Measurements from ENCODE around the gene SEMA3D.

Gene SEMA3D

GRCh38 chr7:85019778-85020177 is 167.1 kb downstream of the SEMA3D start:
- TF ChIP-seq CTCF (IDR thresholded peaks at IDR 0.05; ENCODE audit: low read depth, low read length): no peak
- no peak overlapping the region for H3K4me3 ChIP-seq (replicated peaks in 1 of 2; ENCODE audit: low read depth in 2 of 2, low read length in 2 of 2)
- DNase-seq (ENCODE audit: low read depth in 2 of 2): no peak

GRCh38 chr7:85019176-85019575 is 167.7 kb downstream of the SEMA3D start:
- DNase-seq (ENCODE audit: low read depth in 2 of 2): no peak
- H3K4me3 ChIP-seq (replicated peaks in 1 of 2; ENCODE audit: low read depth in 2 of 2, low read length in 2 of 2): no peak overlapping the region
- no peak for TF ChIP-seq CTCF (IDR thresholded peaks at IDR 0.05; ENCODE audit: low read depth, low read length)

- peak; percentile 21 to 28 for DNase-seq (ENCODE audit: low read depth in 2 of 2)
- no peak overlapping the region for H3K4me3 ChIP-seq (replicated peaks in 1 of 2; ENCODE audit: low read depth in 2 of 2, low read length in 2 of 2)
- no peak for TF ChIP-seq CTCF (IDR thresholded peaks at IDR 0.05; ENCODE audit: low read depth, low read length)
These were observed 168.4 kb downstream of the SEMA3D start for GRCh38 chr7:85018498-85018897.

GRCh38 chr7:85016286-85016685 is 170.6 kb downstream of the SEMA3D start:
- DNase-seq (ENCODE audit: low read depth in 2 of 2): no peak
- no peak for TF ChIP-seq CTCF (IDR thresholded peaks at IDR 0.05; ENCODE audit: low read depth, low read length)
- no peak overlapping the region for H3K4me3 ChIP-seq (replicated peaks in 1 of 2; ENCODE audit: low read depth in 2 of 2, low read length in 2 of 2)

- no peak overlapping the region for H3K4me3 ChIP-seq (replicated peaks in 1 of 2; ENCODE audit: low read depth in 2 of 2, low read length in 2 of 2)
- TF ChIP-seq CTCF (IDR thresholded peaks at IDR 0.05; ENCODE audit: low read depth, low read length): no peak
- DNase-seq (ENCODE audit: low read depth in 2 of 2): no peak
These were observed 171.8 kb downstream of the SEMA3D start for GRCh38 chr7:85014936-85015660.

- no peak for DNase-seq (ENCODE audit: low read depth in 2 of 2)
- no peak for TF ChIP-seq CTCF (IDR thresholded peaks at IDR 0.05; ENCODE audit: low read depth, low read length)
- H3K4me3 ChIP-seq (replicated peaks in 1 of 2; ENCODE audit: low read depth in 2 of 2, low read length in 2 of 2): no peak overlapping the region
These were observed 175.7 kb downstream of the SEMA3D start for GRCh38 chr7:85011127-85011526.

- no peak for DNase-seq (ENCODE audit: low read depth in 2 of 2)
- H3K4me3 ChIP-seq (replicated peaks in 1 of 2; ENCODE audit: low read depth in 2 of 2, low read length in 2 of 2): no peak overlapping the region
- no peak for TF ChIP-seq CTCF (IDR thresholded peaks at IDR 0.05; ENCODE audit: low read depth, low read length)
These were observed 176.6 kb downstream of the SEMA3D start for GRCh38 chr7:85010306-85010705.
